Activated CD4-positive, alpha-beta T cell treated with anti-CD3 and anti-CD28 coated beads for 1 hour (primary cell): ENCODE data around the gene CHST11.
"Not testable (repeated sequence)": the region's sequence is repeated elsewhere in the genome, so short reads cannot be mapped to it uniquely, and the experiment has no call there.

ENCODE experiments used
- DNase-seq: peaks from one replicate; pipeline ENCODE4 v3.0.0-alpha.2; 2020

The CHST11 gene

GRCh38 chr12:104532636-104533035 is 75.9 kb downstream of the CHST11 start:
- DNase-seq: no peak

GRCh38 chr12:104533134-104533533 is 76.4 kb downstream of the CHST11 start:
- DNase-seq: no peak

GRCh38 chr12:104534162-104534856 is 77.6 kb downstream of the CHST11 start:
- DNase-seq: no peak

GRCh38 chr12:104534857-104535248 is 78.1 kb downstream of the CHST11 start:
- DNase-seq: no peak

GRCh38 chr12:104535369-104535768 is 78.6 kb downstream of the CHST11 start:
- DNase-seq: no peak

- DNase-seq: no peak
Observed at GRCh38 chr12:104536841-104537240, 80.1 kb downstream of the CHST11 start.

- no peak for DNase-seq
Observed at GRCh38 chr12:104538056-104538455, 81.3 kb downstream of the CHST11 start.

- DNase-seq: no peak
Observed at GRCh38 chr12:104538891-104539462, 82.2 kb downstream of the CHST11 start.

- DNase-seq: no peak
Observed at GRCh38 chr12:104544836-104545235, 88.1 kb downstream of the CHST11 start.

- DNase-seq: no peak
Observed at GRCh38 chr12:104546575-104546974, 89.8 kb downstream of the CHST11 start.

GRCh38 chr12:104547235-104547634 is 90.5 kb downstream of the CHST11 start:
- DNase-seq: no peak

- no peak for DNase-seq
Observed at GRCh38 chr12:104549815-104550480, 93.2 kb downstream of the CHST11 start.

- no peak for DNase-seq
Observed at GRCh38 chr12:104551313-104551931, 94.7 kb downstream of the CHST11 start.

- no peak for DNase-seq
Observed at GRCh38 chr12:104553421-104553820, 96.7 kb downstream of the CHST11 start.

- DNase-seq: no peak
Observed at GRCh38 chr12:104555648-104556047, 98.9 kb downstream of the CHST11 start.

GRCh38 chr12:104557488-104558195 is 100.9 kb downstream of the CHST11 start:
- DNase-seq: no peak

GRCh38 chr12:104560881-104561280 is 104.1 kb downstream of the CHST11 start:
- no peak for DNase-seq

- no peak for DNase-seq
Observed at GRCh38 chr12:104562763-104563162, 106.0 kb downstream of the CHST11 start.

GRCh38 chr12:104564662-104565061 is 107.9 kb downstream of the CHST11 start:
- not testable (repeated sequence) for DNase-seq

- DNase-seq: no peak
Observed at GRCh38 chr12:104565606-104566243, 109.0 kb downstream of the CHST11 start.

- no peak for DNase-seq
Observed at GRCh38 chr12:104566244-104566993, 109.7 kb downstream of the CHST11 start.
